Urinary bladder (tissue), 4 donors: ENCODE data around the gene PFKFB3. TPM values are rescaled to one million over a fixed set of nuclear protein-coding genes. Genes with fewer than 3 reads are reported as not detected.
"Not testable (repeated sequence)": the region's sequence is repeated elsewhere in the genome, so short reads cannot be mapped to it uniquely, and the experiment has no call there.

Experiments
- DNase-seq: peaks from one replicate; pipeline ENCODE4 v3.0.0-alpha.2; 2015; ENCODE audit errors: extremely low spot score
- H3K27ac ChIP-seq: one replicate; pipeline ENCODE4 v1.5.1; 2013; ENCODE audit warnings: low read depth, mild to moderate bottlenecking, moderate library complexity
- H3K36me3 ChIP-seq: one replicate; pipeline ENCODE4 v1.6.1; 2013; ENCODE audit warnings: mild to moderate bottlenecking, moderate library complexity; ENCODE audit not compliant: insufficient read depth
- H3K4me1 ChIP-seq: one replicate; pipeline ENCODE4 v1.6.1; 2013; ENCODE audit warnings: mild to moderate bottlenecking, moderate library complexity; ENCODE audit not compliant: insufficient read depth
- H3K4me3 ChIP-seq: one replicate; pipeline ENCODE4 v1.5.1; 2013; ENCODE audit warnings: low read depth, low read length
- WGBS: extraction: QIAGEN DNeasy Blood & Tissue Kit; methylation state at CpG from one replicate; pipeline ENCODE4 v1.1.7; 2013; 5-methylcytosine and 5-hydroxymethylcytosine counted together
- polyA plus RNA-seq: library from polyadenylated mRNA; stranded (reverse); fragments of 200-250 nt; gene quantifications from one replicate; pipeline ENCODE4 v1.2.3, GENCODE V29; 2013
- total RNA-seq: library from RNA; depleted of rRNA; stranded (reverse); fragments of >200 nt; gene quantifications from one replicate; pipeline ENCODE4 v1.2.3, GENCODE V29; 2014
- donor health status: healthy with polysubstance abuse.
- donor health status: healthy.

Gene PFKFB3
- total and polyA plus RNA-seq, 2 donors: 6.5 to 31.8 TPM

DNA sequence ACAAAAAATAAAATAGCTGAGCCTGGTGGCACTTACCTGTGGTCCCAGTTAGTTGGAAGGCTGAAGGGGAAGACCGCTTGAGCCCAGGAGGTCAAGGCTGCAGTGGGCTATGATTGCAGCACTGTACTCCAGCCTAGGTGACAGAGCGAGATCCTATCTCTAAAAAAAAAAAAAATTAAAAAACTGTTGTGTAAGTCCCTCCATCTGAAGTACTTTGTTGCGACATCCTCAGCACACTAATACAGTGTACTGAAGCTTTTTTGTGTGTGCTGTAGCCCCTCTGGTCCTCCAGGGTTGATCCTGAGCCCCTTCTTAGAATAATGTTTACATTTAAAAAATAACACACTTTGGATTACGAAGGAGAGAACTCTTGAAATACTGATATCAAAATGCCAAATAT is 71.3 kb downstream of the PFKFB3 start:
- no peak overlapping the region for H3K4me3 ChIP-seq
- WGBS: 83% methylated on average over 4 of the region's 4 CpGs
- H3K36me3 ChIP-seq: no peaks in the 10 kb centered on the region
- no peak for DNase-seq
- H3K27ac ChIP-seq: no peak overlapping the region
- no peaks in the 10 kb centered on the region for H3K4me1 ChIP-seq

- H3K4me3 ChIP-seq: no peak overlapping the region
- WGBS: 94% methylated on average over 7 of the region's 7 CpGs
- no peak overlapping the region for H3K27ac ChIP-seq
- DNase-seq: no peak
- H3K4me1 ChIP-seq: no peaks in the 10 kb centered on the region
- no peaks in the 10 kb centered on the region for H3K36me3 ChIP-seq
Measured at GRCh38 chr10:6274484-6274883, 71.8 kb downstream of the PFKFB3 start.

DNA sequence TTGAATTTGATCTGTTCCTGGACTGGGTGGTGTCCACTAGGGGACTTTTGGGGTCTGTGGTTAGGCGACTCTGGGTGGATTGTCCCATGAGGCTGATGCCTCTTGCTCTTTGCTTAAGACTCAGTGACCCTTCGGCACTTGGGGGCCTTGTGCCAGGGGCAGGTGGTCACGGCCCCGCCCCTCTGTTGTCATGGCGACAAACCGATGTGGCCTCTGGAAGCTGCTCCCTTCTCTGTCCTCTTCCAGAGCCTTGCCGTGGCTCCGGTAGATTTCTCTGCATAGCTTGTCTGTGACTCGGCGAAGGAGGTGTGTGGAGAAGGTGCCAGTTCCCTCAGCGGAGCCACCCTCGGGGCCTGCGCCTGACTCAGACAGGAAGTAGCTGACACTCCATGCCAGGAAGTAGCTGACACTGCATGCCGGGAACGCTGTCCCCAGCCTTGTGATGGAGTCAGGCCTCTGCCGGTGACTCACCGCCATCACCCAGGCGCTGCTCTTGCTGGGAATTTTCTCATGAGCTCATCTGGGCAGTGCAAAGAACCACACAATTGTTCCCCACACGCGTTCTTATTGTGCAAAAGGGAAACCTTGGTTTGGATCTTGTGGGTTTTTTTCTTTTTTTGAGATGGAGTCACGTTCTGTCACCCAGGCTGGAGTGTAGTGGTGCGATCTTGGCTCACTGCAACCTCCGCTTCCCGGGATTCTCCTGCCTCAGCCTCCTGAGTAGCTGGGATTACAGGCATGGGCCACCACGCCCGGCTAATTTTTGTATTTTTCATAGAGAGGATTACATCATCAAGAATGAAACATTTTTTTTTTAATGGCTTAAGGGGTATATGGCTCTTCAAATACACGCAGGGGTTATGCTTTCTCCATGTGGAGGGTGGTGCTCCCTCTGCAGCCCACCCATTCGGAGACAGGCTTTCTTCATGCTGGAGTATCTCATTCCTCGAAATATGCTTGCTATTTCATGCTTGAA is 72.6 kb downstream of the PFKFB3 start:
- Histone ChIP-seq H3K4me1 (no peaks in the 10 kb centered on the region), H3K4me3 (no peak overlapping the region), H3K27ac (peak overlapping the region; percentile 53), H3K36me3 (no peaks in the 10 kb centered on the region)
- 55% methylated on average over 29 of the region's 29 CpGs for WGBS
- no peak for DNase-seq

DNA sequence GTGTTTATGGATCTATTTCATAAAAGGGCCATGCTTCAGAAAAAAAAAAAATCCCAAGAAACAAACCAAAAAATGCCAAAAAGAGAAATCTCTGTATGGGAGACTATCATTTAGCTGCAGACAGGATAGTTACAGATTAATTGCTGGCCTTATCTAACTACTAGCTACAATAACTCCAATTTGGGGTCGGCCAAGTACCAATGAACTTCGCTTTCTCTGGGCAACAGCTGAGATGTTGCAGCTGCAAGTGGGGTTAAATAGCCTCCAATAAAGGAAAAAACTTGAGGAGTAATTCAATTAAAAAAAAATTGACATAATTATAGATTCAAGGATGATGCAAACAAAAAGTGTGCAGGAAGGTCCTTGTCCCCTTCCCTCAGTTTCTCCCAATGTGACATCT is 73.6 kb downstream of the PFKFB3 start:
- WGBS: 73% methylated on average over 2 of the region's 2 CpGs
- Histone ChIP-seq H3K4me1 (no peaks in the 10 kb centered on the region), H3K27ac (no peak overlapping the region)

DNA sequence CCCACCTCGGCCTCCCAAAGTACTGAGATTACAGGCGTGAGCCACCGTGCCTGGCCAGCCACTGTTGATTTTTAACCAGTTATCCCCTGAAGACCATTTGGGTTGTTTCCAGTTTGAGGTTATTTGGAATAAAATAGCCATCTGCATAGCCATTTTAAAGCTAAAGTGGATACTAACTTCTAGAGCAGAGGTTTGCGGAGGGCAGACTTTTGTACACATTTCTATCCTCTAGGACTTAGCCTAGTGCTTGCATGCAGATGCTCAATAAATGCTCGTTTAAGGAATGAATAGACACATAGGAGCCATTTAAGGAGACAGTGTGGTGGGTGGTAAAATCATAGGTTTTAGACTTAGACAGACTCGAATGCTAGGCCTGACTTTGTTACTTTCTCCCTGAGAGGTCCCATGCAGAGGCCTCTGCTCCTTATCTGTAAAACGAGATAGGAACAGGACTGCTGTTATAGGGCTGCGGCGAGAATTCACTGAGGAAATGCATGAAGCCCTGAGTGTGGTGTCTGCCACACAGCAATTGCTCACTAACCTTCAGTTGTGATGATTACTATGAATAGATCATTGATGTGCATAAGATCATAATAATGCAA is 75.9 kb downstream of the PFKFB3 start:
- no peak for DNase-seq
- WGBS: 69% methylated on average over 9 of the region's 9 CpGs
- H3K4me3 ChIP-seq: no peak overlapping the region
- no peaks in the 10 kb centered on the region for H3K36me3 ChIP-seq
- H3K4me1 ChIP-seq: no peaks in the 10 kb centered on the region
- H3K27ac ChIP-seq: no peak overlapping the region

More for the DNA sequence above, 73.6 kb downstream of the PFKFB3 start:
- no peak for DNase-seq
- no peak overlapping the region for H3K4me3 ChIP-seq
- no peaks in the 10 kb centered on the region for H3K36me3 ChIP-seq

DNA sequence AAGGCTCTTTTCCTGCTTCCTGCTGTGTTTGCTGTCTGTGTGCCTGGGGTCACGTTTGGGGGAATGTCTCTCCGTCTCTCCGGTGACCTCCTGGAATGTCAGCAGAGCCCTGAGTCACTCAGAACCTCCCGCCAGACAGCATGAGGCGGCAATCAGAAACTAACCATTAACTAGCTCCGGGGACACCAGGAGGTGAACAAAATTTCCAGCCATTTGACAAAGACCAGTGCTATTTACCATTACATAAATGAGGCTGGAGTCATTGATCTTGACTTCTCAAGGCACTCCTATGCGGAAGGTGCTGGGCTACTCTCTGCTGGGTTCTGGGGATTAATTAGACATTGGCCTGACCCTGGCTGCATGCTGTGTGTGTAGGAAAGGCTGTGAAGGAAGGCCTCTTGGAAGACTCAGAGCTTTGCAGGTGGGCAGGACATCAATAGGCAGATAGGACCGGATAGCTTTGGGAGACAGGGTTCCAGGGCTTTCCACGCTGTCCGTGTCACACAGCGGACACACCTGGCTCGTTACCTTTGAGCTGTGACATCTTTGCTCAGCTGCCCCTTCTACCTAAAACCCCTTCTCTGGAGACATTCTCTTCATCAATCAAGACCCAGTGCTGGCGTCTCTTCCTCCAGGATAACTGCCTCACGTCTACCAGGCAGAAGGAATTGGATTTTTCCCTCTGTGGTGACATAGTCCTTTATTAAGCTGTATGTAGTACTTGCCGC is 77.0 kb downstream of the PFKFB3 start:
- no peak overlapping the region for H3K27ac ChIP-seq
- no peak for DNase-seq
- WGBS: 74% methylated on average over 15 of the region's 15 CpGs

DNA sequence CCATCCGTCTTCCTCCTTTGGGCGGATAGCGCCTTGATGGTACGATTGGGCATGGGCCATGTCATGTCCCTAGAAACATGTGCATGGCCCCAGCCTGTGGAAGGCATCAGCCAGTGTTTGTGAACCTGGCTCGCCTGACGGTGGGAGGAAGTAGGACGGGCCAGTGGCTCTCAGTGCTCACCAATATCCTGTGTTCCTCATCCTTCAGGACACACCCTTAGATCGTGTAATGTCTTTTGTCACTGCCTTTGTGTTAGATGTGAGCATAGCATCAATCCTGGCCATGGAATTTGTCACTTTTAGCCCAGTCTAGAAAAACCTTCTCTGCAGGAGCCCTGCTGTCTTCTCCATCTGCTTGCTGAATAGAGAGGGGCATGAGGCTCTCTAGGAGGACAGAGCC is 77.6 kb downstream of the PFKFB3 start:
- Histone ChIP-seq H3K4me1 (no peaks in the 10 kb centered on the region), H3K27ac (no peak overlapping the region), H3K4me3 (no peak overlapping the region), H3K36me3 (no peaks in the 10 kb centered on the region)
- 84% methylated on average over 8 of the region's 8 CpGs for WGBS
- DNase-seq: no peak

More for the DNA sequence above, 77.0 kb downstream of the PFKFB3 start:
- H3K36me3 ChIP-seq: no peaks in the 10 kb centered on the region
- no peak overlapping the region for H3K4me3 ChIP-seq
- no peaks in the 10 kb centered on the region for H3K4me1 ChIP-seq

DNA sequence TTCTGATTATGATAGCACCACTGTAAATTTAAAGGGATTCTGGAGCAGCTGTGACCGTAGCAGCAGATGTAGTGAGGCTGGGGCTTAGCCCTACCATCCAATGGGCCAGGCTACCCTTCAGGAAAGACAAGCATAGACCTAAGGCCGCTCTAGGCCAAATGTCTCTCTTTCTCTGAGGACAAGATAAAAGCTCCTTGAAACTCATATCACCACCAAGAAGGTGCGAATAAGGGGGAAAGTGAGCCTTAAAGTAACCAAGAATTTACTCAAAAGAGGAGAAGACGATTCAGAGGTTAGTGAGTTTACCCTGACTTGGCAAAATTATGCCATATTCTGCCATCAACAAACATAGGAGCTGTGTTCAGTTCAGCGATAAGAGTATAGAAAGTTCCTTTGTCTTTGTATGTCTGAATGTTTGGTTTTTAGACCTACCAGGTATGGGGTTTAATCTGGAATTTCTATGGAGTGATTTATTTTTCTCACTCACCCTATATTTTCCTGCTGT is 79.8 kb downstream of the PFKFB3 start:
- Histone ChIP-seq H3K4me3 (no peak overlapping the region), H3K27ac (no peak overlapping the region), H3K36me3 (no peaks in the 10 kb centered on the region), H3K4me1 (no peaks in the 10 kb centered on the region)
- WGBS: 92% methylated on average over 5 of the region's 5 CpGs
- DNase-seq: no peak

DNA sequence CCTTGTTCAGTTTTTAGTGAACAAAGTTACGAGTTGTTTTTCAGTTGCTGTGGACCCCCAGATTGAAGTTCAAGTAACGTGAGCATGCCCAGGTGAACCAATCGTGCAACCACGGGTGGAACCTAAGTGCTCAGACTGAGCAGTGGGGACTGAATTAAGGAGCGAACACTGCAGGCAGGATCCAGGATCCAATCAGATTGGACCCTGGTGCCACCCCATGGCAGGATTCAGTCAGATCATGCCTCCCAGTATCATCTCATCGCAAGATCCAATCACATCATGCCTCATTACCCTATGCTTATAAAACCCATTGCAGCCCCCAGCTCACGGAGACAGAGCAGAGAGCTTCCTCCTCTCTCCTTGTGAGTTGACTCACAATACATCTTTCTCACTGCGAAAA is 80.9 kb downstream of the PFKFB3 start:
- no peak overlapping the region for H3K4me3 ChIP-seq
- DNase-seq: no peak
- WGBS: 85% methylated on average over 8 of the region's 8 CpGs

GRCh38 chr10:6290621-6291020 is 87.9 kb downstream of the PFKFB3 start:
- 81% methylated on average over 3 of the region's 3 CpGs for WGBS
- not testable (repeated sequence) for DNase-seq, H3K36me3 ChIP-seq, H3K27ac ChIP-seq, H3K4me1 ChIP-seq, H3K4me3 ChIP-seq

More for the DNA sequence above, 80.9 kb downstream of the PFKFB3 start:
- no peak overlapping the region for H3K27ac ChIP-seq
- no peaks in the 10 kb centered on the region for H3K4me1 ChIP-seq
- H3K36me3 ChIP-seq: no peaks in the 10 kb centered on the region

DNA sequence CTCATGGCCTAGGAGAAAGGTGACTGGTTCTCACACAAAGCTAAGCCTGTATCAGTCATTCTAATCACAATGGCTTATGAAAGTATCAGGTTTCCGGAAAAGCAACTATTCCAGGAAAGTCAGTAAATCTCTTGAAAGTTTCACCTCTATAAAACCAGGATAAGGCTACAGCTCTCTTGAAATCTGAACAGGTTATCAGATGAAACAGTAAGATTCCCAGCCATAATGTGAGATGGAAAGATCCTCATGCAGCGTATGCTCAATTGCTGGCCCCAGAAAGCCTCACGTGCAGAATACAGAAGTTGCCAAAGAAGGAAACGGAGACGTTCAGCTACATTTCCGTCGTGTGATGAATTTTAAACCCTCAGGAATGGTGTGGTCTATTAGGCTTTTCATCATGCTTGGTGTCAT is 90.0 kb downstream of the PFKFB3 start:
- no peak for DNase-seq
- WGBS: 46% methylated on average over 7 of the region's 7 CpGs
- H3K4me1 ChIP-seq: no peaks in the 10 kb centered on the region

DNA sequence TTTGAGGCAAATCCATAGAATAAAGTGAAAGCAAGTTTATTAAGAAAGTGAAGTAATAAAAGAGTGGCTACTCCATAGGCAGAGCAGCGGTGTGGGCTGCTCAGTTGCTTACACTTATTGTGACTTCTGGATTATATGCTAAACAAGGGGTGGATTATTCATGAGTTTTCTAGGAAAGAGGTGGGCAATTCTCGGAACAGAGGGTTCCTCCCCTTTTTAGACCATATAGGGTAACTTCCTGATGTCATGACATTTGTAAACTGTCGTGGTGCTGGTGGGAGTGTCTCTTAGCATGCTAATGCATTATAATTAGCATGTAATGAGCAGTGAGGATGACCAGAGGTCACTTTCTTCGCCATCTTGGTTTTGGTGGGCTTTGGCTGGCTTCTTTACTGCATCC is 93.7 kb downstream of the PFKFB3 start:
- not testable (repeated sequence) for H3K36me3 ChIP-seq, H3K4me3 ChIP-seq, H3K27ac ChIP-seq, DNase-seq, H3K4me1 ChIP-seq
- 71% methylated on average over 4 of the region's 4 CpGs for WGBS

More for the DNA sequence above, 90.0 kb downstream of the PFKFB3 start:
- Histone ChIP-seq H3K27ac (no peak overlapping the region), H3K36me3 (no peaks in the 10 kb centered on the region), H3K4me3 (no peak overlapping the region)

DNA sequence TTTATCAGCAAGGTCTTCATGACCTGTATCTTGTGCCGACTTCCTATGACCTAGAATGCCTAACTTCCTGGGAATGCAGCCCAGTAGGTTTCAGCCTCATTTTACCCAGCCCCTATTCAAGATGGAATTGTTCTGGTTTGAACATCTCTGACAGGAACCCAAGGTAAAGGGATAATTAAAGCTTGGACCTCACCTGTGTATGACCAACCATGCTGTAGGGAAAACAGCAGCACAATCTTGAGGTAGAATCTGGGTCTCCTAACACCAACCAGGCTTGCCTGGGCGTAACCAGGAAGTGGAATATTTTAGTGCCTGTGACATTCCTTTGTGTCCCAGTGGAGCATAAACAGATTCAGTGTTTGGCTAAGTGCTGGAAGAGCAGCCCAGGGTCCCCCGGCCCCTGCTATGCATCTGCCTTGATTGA is 94.1 kb downstream of the PFKFB3 start:
- no peaks in the 10 kb centered on the region for H3K4me1 ChIP-seq
- H3K36me3 ChIP-seq: no peaks in the 10 kb centered on the region
- H3K4me3 ChIP-seq: no peak overlapping the region
- no peak for DNase-seq
- no peak overlapping the region for H3K27ac ChIP-seq
- 65% methylated on average over 3 of the region's 3 CpGs for WGBS
